H1 (cell line): ENCODE data around the gene PDHX. TPM values are rescaled to one million over a fixed set of nuclear protein-coding genes. Genes with fewer than 3 reads are reported as not detected.

Experiments
- CTCF ChIA-PET: fragments of 300-600 bp; sonication (Branson Sonifier 250); formaldehyde crosslinking; loops from one replicate; lab custom pipeline; 2021; ENCODE audit not compliant: partially characterized antibody; lab: Charles Lee
- POLR2A ChIA-PET: fragments of 300-600 bp; sonication (Branson Sonifier 250); formaldehyde crosslinking; loops from one replicate; lab custom pipeline; 2021; ENCODE audit warnings: inconsistent platforms; ENCODE audit not compliant: partially characterized antibody; lab: Charles Lee
- DNase-seq, 2 experiments: peaks; one replicate each; pipeline versions ENCODE4 v3.0.0 to v3.0.0-alpha.2; 2010 to 2022; ENCODE audit warnings: low spot score in 2 of 2, low read depth in 1 of 2, mixed read lengths in 1 of 2
- FAIRE-seq: peaks from 2 replicates; lab custom pipeline; 2011; peaks lifted over from hg19 to GRCh38; lab: Jason Lieb, UNC
- H2AFZ ChIP-seq: 2 replicates; pipeline ENCODE4 v1.8.1; 2012; ENCODE audit warnings: low read length, inconsistent platforms
- H2AK5ac ChIP-seq: 2 replicates; pipeline ENCODE4 v1.6.1; 2013; ENCODE audit warnings: low read depth, low read length
- H2BK120ac ChIP-seq: replicated peaks from 2 replicates; pipeline ENCODE3; 2013; ENCODE audit warnings: low read depth, low read length, inconsistent platforms
- H2BK12ac ChIP-seq: 2 replicates; pipeline ENCODE4 v1.6.1; 2013; ENCODE audit warnings: low read depth, low read length
- H2BK15ac ChIP-seq: 2 replicates; pipeline ENCODE4 v1.6.1; 2013; ENCODE audit warnings: low read length
- H2BK20ac ChIP-seq: 2 replicates; pipeline ENCODE4 v1.6.1; 2013; ENCODE audit warnings: low read length
- H2BK5ac ChIP-seq: 2 replicates; pipeline ENCODE4 v1.6.1; 2013; ENCODE audit warnings: low read depth, low read length
- H3K14ac ChIP-seq: 2 replicates; pipeline ENCODE4 v1.6.1; 2013; ENCODE audit warnings: inconsistent platforms; ENCODE audit not compliant: insufficient read length
- H3K18ac ChIP-seq: 2 replicates; pipeline ENCODE4 v1.6.1; 2013; ENCODE audit warnings: low read length; ENCODE audit errors: extremely low read depth
- H3K23ac ChIP-seq: 2 replicates; pipeline ENCODE4 v1.6.1; 2013; ENCODE audit warnings: inconsistent platforms; ENCODE audit not compliant: insufficient read length
- H3K23me2 ChIP-seq: 2 replicates; pipeline ENCODE4 v1.6.1; 2013; ENCODE audit warnings: low read depth, low read length
- H3K27ac ChIP-seq: 2 replicates; pipeline ENCODE4 v1.6.1; 2011; ENCODE audit warnings: low read depth, low read length, inconsistent platforms
- H3K27me3 ChIP-seq, 4 experiments: replicated peaks in 1 of 4; 1 replicate in 1 of 4; 2 replicates in 3 of 4; pipeline versions ENCODE4 v1.6.1 to v1.8.1; 2011 to 2013; ENCODE audit warnings: low read length in 3 of 4, mild to moderate bottlenecking in 3 of 4, inconsistent platforms in 2 of 4, mixed read lengths in 2 of 4, moderate library complexity in 1 of 4; ENCODE audit not compliant: control insufficient read depth in 3 of 4, insufficient read depth in 3 of 4; ENCODE audit errors: extremely low read depth in 1 of 4
- H3K36me3 ChIP-seq, 4 experiments: 2 replicates each; pipeline versions ENCODE4 v1.6.1 to v1.8.1; 2011 to 2013; ENCODE audit warnings: mild to moderate bottlenecking in 4 of 4, low read length in 3 of 4, moderate library complexity in 2 of 4, control low read depth in 1 of 4, inconsistent platforms in 1 of 4; ENCODE audit not compliant: insufficient read depth in 4 of 4, control insufficient read depth in 2 of 4
- H3K4ac ChIP-seq: replicated peaks from 2 replicates; pipeline ENCODE3; 2013; ENCODE audit warnings: low read length, low read depth, mixed read lengths, inconsistent platforms; ENCODE audit not compliant: insufficient read length
- H3K4me1 ChIP-seq, 4 experiments: replicated peaks in 1 of 4; 1 replicate in 1 of 4; 2 replicates in 3 of 4; pipeline versions ENCODE4 v1.6.1 to v1.8.1; 2011 to 2013; ENCODE audit warnings: low read length in 3 of 4, inconsistent platforms in 2 of 4, mixed read lengths in 1 of 4; ENCODE audit not compliant: insufficient read depth in 4 of 4, control insufficient read depth in 3 of 4
- H3K4me2 ChIP-seq, 2 experiments: 2 replicates each; pipeline versions ENCODE4 v1.6.1 to v1.8.1; 2011 to 2013; ENCODE audit warnings: low read depth in 2 of 2, low read length in 2 of 2, control low read depth in 1 of 2, inconsistent platforms in 1 of 2, mild to moderate bottlenecking in 1 of 2; ENCODE audit not compliant: insufficient read depth in 1 of 2
- H3K4me3 ChIP-seq, 4 experiments: fragments of 200-600, 300-600 bp in 1 of 4; sonication (generic), shearing (Covaris generic), sonication (Bioruptor Twin) in 1 of 4; 2 replicates each; pipeline versions ENCODE4 v1.5.1 to v1.8.1; 2011 to 2016; ENCODE audit warnings: low read length in 4 of 4, low read depth in 3 of 4, control low read depth in 2 of 4, inconsistent platforms in 2 of 4, mild to moderate bottlenecking in 2 of 4, mixed read lengths in 1 of 4, moderate library complexity in 1 of 4; ENCODE audit not compliant: insufficient read depth in 2 of 4; ENCODE audit errors: extremely low read depth in 1 of 4
- H3K56ac ChIP-seq: replicated peaks from 2 replicates; pipeline ENCODE3; 2013; ENCODE audit warnings: low read depth, mild to moderate bottlenecking, mixed read lengths, low read length, inconsistent platforms; ENCODE audit not compliant: insufficient read length
- H3K79me1 ChIP-seq: 2 replicates; pipeline ENCODE4 v1.6.1; 2013; ENCODE audit warnings: low read depth, low read length, control low read depth
- H3K79me2 ChIP-seq, 2 experiments: 2 replicates each; pipeline versions ENCODE4 v1.6.1 to v1.8.1; 2012 to 2013; ENCODE audit warnings: low read length in 2 of 2, mild to moderate bottlenecking in 2 of 2, inconsistent platforms in 1 of 2; ENCODE audit not compliant: insufficient read depth in 2 of 2, control insufficient read depth in 1 of 2
- H3K9ac ChIP-seq, 4 experiments: replicated peaks in 1 of 4; 1 replicate in 1 of 4; 2 replicates in 3 of 4; pipeline versions ENCODE4 v1.6.1 to v1.8.1; 2011 to 2013; ENCODE audit warnings: low read depth in 3 of 4, low read length in 3 of 4, control low read depth in 2 of 4, mild to moderate bottlenecking in 2 of 4, moderate library complexity in 2 of 4, inconsistent platforms in 1 of 4; ENCODE audit errors: extremely low read depth in 1 of 4
- H3K9me3 ChIP-seq, 2 experiments: 2 replicates each; pipeline versions ENCODE4 v1.6.1 to v1.8.1; 2012 to 2013; ENCODE audit warnings: mild to moderate bottlenecking in 2 of 2, moderate library complexity in 2 of 2, control low read depth in 1 of 2, inconsistent platforms in 1 of 2, low read depth in 1 of 2, low read length in 1 of 2, mixed read lengths in 1 of 2; ENCODE audit not compliant: insufficient read depth in 2 of 2
- H4K20me1 ChIP-seq, 2 experiments: replicated peaks in 1 of 2; 2 replicates each; pipeline versions ENCODE3 to v1.8.1; 2011 to 2013; ENCODE audit warnings: inconsistent platforms in 2 of 2, low read length in 2 of 2, mild to moderate bottlenecking in 1 of 2; ENCODE audit not compliant: insufficient read depth in 2 of 2, control insufficient read depth in 1 of 2
- H4K5ac ChIP-seq: 2 replicates; pipeline ENCODE4 v1.6.1; 2013; ENCODE audit warnings: low read length, low read depth, mixed read lengths, inconsistent platforms; ENCODE audit not compliant: insufficient read length
- H4K8ac ChIP-seq: 2 replicates; pipeline ENCODE4 v1.8.0; 2013; ENCODE audit warnings: mild to moderate bottlenecking, moderate library complexity, low read length, inconsistent platforms; ENCODE audit not compliant: insufficient read depth; ENCODE audit errors: extremely low read depth
- H4K91ac ChIP-seq: replicated peaks from 2 replicates; pipeline ENCODE3; 2013; ENCODE audit warnings: low read length, mixed read lengths, inconsistent platforms; ENCODE audit not compliant: insufficient read length
- ASH2L ChIP-seq: fragments of 200-600, 300-600 bp; sonication (generic); IDR thresholded peaks from one replicate; pipeline ENCODE4 v1.7.1; 2017; ENCODE audit warnings: low read length
- CEBPB ChIP-seq: IDR thresholded peaks from 2 replicates; pipeline ENCODE4 v1.6.1; 2012; ENCODE audit warnings: low read depth, low read length
- EP300 ChIP-seq, 2 experiments: IDR thresholded peaks; 1 replicate in 1 of 2; 2 replicates in 1 of 2; pipeline ENCODE4 v1.6.1; 2011 to 2012; ENCODE audit warnings: low read depth in 2 of 2, low read length in 2 of 2, mild to moderate bottlenecking in 2 of 2, borderline replicate concordance in 1 of 2, inconsistent platforms in 1 of 2, moderate library complexity in 1 of 2
- GABPA ChIP-seq: IDR thresholded peaks from 2 replicates; pipeline ENCODE4 v1.6.1; 2011; ENCODE audit warnings: mild to moderate bottlenecking, low read length, moderate library complexity, borderline replicate concordance; ENCODE audit not compliant: insufficient read depth
- HDAC2 ChIP-seq, 2 experiments: fragments of 300-600 bp in 1 of 2; sonication (generic) in 1 of 2; IDR thresholded peaks; 2 replicates each; pipeline ENCODE4 v1.6.1; 2011 to 2012; ENCODE audit warnings: low read depth in 2 of 2, low read length in 2 of 2, mild to moderate bottlenecking in 2 of 2, moderate library complexity in 2 of 2, borderline replicate concordance in 1 of 2, inconsistent platforms in 1 of 2
- NRF1 ChIP-seq: IDR thresholded peaks from 2 replicates; pipeline ENCODE4 v1.6.1; 2011; ENCODE audit warnings: mild to moderate bottlenecking, low read depth, low read length, improper control_type of control experiment
- SP4 ChIP-seq: IDR thresholded peaks from 2 replicates; pipeline ENCODE4 v1.6.1; 2012; ENCODE audit warnings: low read length, inconsistent platforms
- SRF ChIP-seq: IDR thresholded peaks from 2 replicates; pipeline ENCODE4 v1.6.1; 2011; ENCODE audit warnings: mild to moderate bottlenecking, low read depth, low read length, moderate library complexity
- TAF7 ChIP-seq: optimal IDR thresholded peaks from 2 replicates; pipeline ENCODE3; 2011; ENCODE audit warnings: low read depth, mild to moderate bottlenecking, inconsistent platforms, low read length, moderate library complexity, borderline replicate concordance
- USF2 ChIP-seq: IDR thresholded peaks from 2 replicates; pipeline ENCODE4 v1.6.1; 2011; ENCODE audit warnings: low read length, improper control_type of control experiment
- ZNF274 ChIP-seq: IDR thresholded peaks from 2 replicates; pipeline ENCODE4 v1.7.0; 2012; ENCODE audit warnings: low read length, borderline replicate concordance; ENCODE audit errors: extremely low read depth
- WGBS, 2 experiments: shearing (Covaris generic) in 1 of 2; methylation state at CpG; one replicate each; pipeline versions ENCODE4 v1.1.6 to v1.1.7; 2013 to 2015; ENCODE audit warnings: low lambda C conversion rate in 2 of 2, mixed read lengths in 2 of 2, inconsistent platforms in 1 of 2, low coverage in 1 of 2, missing lambda C conversion rate in 1 of 2; ENCODE audit not compliant: insufficient replicate concordance in 2 of 2, insufficient coverage in 1 of 2, insufficient read length in 1 of 2; ENCODE audit errors: extremely low coverage in 1 of 2, missing lambda C conversion rate in 1 of 2; 5-methylcytosine and 5-hydroxymethylcytosine counted together
- polyA plus RNA-seq, 7 experiments: library from polyadenylated mRNA; depleted of rRNA in 3 of 7; stranded (reverse) in 5 of 7; unstranded in 2 of 7; fragments of >200 nt in 5 of 7; fragments of 200-250 nt in 2 of 7; gene quantifications; 1 replicate in 5 of 7; 2 replicates in 1 of 7; 4 replicates in 1 of 7; pipeline versions ENCODE4 v1.2.1 to v1.2.3, GENCODE V29; 2011 to 2013; ENCODE audit warnings: missing spikeins in 2 of 7, mixed read lengths in 2 of 7
- total RNA-seq: library from RNA; stranded (reverse); fragmentation: NEBNext Ultra II Directional; extraction: Animal tissue kit (Norgen Biotek cat#: 25700); gene quantifications from 2 replicates; pipeline ENCODE4 v1.2.1, GENCODE V29; 2021

The PDHX gene
- total and polyA plus RNA-seq, 2 of the 8 experiments (the other 6 are each of a cell fraction or from before 2014, with no cell fraction given) = 12.4 to 51.9 TPM

GRCh38 chr11:34964610-34965331 lies 48.4 kb downstream of the PDHX start:
- no peak overlapping the region for H3K14ac ChIP-seq
- no peak overlapping the region for H4K5ac ChIP-seq
- no peak overlapping the region for H2BK12ac ChIP-seq
- H3K23me2 ChIP-seq = no peaks in the 10 kb centered on the region
- no peak overlapping the region for H4K91ac ChIP-seq
- WGBS, 2 experiments = 71% methylated on average over 3 of the region's 3 CpGs; no CpG with 5 or more reads in 1 of the 2 experiments
- H3K4ac ChIP-seq = no peak overlapping the region
- H3K9me3 ChIP-seq = no peaks in the 10 kb centered on the region
- H2AFZ ChIP-seq = no peak overlapping the region
- no peaks in the 10 kb centered on the region for H3K4me1 ChIP-seq
- H3K56ac ChIP-seq = no peak overlapping the region
- H3K27me3 ChIP-seq = peaks cover 0 to 1% (median 0%) of the 10 kb centered on the region in 4 experiments; a peak in 1 of 7 replicates
- H3K4me3 ChIP-seq = no peak overlapping the region
- DNase-seq (no peak), FAIRE-seq (no peak)
- ChIA-PET POLR2A (no interaction called here), CTCF (interaction anchor here (0.8 to 1.3 kb wide), 4 partner anchors 16 to 427 kb away, joined by 3 to 6 read pairs (median 4); no protein-coding TSS in a partner anchor)
- H2BK120ac ChIP-seq = no peak overlapping the region
- H3K79me1 ChIP-seq = no peaks in the 10 kb centered on the region
- H3K23ac ChIP-seq = no peak overlapping the region
- no peak overlapping the region for H3K18ac ChIP-seq
- H2AK5ac ChIP-seq = no peak overlapping the region
- H2BK15ac ChIP-seq = no peak overlapping the region
- no peak overlapping the region for H4K8ac ChIP-seq
- no peak overlapping the region for H2BK20ac ChIP-seq
- H3K9ac ChIP-seq = no peak overlapping the region
- no peak overlapping the region for H3K27ac ChIP-seq
- H3K36me3 ChIP-seq = peaks cover 0 to 13% (median 5%) of the 10 kb centered on the region in 4 experiments; a peak in 3 of 8 replicates
- H3K79me2 ChIP-seq = no peaks in the 10 kb centered on the region
- peaks cover 0 to 1% of the 10 kb centered on the region in 2 experiments for H4K20me1 ChIP-seq
- H2BK5ac ChIP-seq = no peak overlapping the region
- no peak overlapping the region for H3K4me2 ChIP-seq
- no peak for TF ChIP-seq USF2
- no peak for TF ChIP-seq GABPA
- no peak for TF ChIP-seq ASH2L
- TF ChIP-seq NRF1 = no peak
- no peak for TF ChIP-seq TAF7
- TF ChIP-seq SRF = no peak
- no peak for TF ChIP-seq CEBPB
- TF ChIP-seq HDAC2 (IDR thresholded peaks at IDR 0.05; ENCODE audit: borderline replicate concordance in 1 of 2, low read depth in 2 of 2, low read length in 2 of 2) = no peak
- no peak for TF ChIP-seq ZNF274
- no peak for TF ChIP-seq SP4
- TF ChIP-seq EP300 (IDR thresholded peaks at IDR 0.05; ENCODE audit: borderline replicate concordance in 1 of 2, low read depth in 2 of 2, low read length in 2 of 2) = no peak
